ENCODE measurements around the gene CELF4. TPM values are rescaled to one million over a fixed set of nuclear protein-coding genes. Genes with fewer than 3 reads are reported as not detected.

Gene CELF4
- total and polyA plus RNA-seq, 10 donors, result 0.46 to 3.5 (median 0.78) TPM

DNA sequence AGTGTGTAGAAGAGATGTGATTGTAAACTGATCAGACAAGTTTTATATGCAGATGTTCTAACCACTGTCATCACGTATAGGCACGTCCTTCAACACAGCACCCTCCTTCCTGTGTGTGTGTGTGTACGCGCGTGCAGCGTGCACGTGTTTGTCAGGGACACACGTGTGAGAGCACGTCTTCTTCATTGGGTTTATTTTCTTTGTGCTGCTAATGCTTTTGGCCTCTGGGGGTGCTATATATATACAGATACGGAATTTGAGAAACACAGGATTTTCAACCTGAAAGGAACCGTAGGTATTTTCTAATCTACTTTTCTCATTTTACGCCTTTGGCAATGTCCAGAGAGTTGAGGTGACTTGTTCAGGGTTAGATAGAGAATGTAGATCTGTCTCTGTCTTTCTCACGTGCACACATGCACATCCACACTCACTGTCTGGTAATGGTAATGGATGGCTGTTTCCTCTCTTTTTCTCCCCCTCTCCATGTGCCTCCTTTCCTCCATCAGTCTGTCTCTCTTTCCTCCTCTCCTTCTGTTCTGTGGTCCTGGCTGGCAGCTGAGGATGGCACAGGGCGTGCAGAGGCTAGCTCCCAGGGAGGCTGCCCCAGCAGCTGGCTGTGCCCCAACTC, 13.4 kb upstream of the CELF4 start:
- no peak for DNase-seq
- Histone ChIP-seq H3K9me3 (no peaks in the 10 kb centered on the region), H3K4me1 (peaks cover 0 to 48% (median 22%) of the 10 kb centered on the region in 6 donors), H3K4me3 (no peak overlapping the region), H3K36me3 (no peaks in the 10 kb centered on the region), H3K27me3 (replicated peaks in 1 of 7) (peaks cover 0 to 21% (median 0%) of the 10 kb centered on the region in 7 donors), H3K27ac (no peak overlapping the region)
- no peak for TF ChIP-seq POLR2A (IDR thresholded peaks at IDR 0.05)
- TF ChIP-seq, protein P1, sequence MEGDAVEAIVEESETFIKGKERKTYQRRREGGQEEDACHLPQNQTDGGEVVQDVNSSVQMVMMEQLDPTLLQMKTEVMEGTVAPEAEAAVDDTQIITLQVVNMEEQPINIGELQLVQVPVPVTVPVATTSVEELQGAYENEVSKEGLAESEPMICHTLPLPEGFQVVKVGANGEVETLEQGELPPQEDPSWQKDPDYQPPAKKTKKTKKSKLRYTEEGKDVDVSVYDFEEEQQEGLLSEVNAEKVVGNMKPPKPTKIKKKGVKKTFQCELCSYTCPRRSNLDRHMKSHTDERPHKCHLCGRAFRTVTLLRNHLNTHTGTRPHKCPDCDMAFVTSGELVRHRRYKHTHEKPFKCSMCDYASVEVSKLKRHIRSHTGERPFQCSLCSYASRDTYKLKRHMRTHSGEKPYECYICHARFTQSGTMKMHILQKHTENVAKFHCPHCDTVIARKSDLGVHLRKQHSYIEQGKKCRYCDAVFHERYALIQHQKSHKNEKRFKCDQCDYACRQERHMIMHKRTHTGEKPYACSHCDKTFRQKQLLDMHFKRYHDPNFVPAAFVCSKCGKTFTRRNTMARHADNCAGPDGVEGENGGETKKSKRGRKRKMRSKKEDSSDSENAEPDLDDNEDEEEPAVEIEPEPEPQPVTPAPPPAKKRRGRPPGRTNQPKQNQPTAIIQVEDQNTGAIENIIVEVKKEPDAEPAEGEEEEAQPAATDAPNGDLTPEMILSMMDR (IDR thresholded peaks at IDR 0.05 in 8 of 11, conservative IDR thresholded peaks at IDR 0.05 in 3 of 11), result peak in 9 of 11 experiments; percentile 6 to 52 (median 47)
- intact Hi-C loops (cut with DNase I; ENCODE audit: low total_unique reads), result no loop called here
- 15 to 18% (median 17%) methylated on average over 14 of the region's 14 CpGs for WGBS, 5 donors

DNA sequence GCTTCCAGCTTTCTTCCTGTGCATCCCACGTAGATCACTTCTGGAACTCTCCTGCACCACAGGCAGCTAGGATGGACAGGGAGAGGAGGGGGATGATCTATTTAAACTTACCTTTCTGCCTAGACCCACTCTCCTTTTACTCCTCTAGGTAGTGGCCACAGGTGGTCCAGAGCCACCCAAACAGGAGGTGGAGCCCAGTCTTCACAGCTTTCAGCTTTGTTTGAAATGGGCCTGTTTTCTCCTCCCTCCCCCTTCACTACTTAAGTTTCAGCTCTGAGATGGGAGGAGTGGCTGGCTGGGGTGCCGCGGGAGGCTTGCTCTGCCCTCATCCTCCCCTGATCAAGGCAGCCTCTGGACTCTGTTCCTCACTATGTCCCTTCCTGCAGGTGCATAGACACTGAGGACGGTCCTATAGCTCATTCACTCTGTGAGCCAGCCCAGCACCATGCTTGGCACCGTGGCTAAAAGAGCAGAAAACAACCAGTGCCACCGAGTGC, 12.6 kb upstream of the CELF4 start:
- no peaks in the 10 kb centered on the region for H3K9me3 ChIP-seq
- peak overlapping the region in 4 of 8 donors; percentile 54 to 76 (median 60) for H3K27ac ChIP-seq
- 45 to 64% (median 53%) methylated on average over 6 of the region's 6 CpGs for WGBS, 5 donors
- intact Hi-C loops (cut with DNase I; ENCODE audit: low total_unique reads), result no loop called here
- no peak overlapping the region for H3K4me3 ChIP-seq
- peaks cover 0 to 21% (median 0%) of the 10 kb centered on the region in 7 donors for H3K27me3 ChIP-seq (replicated peaks in 1 of 7)
- TF ChIP-seq POLR2AphosphoS5 (IDR thresholded peaks at IDR 0.05) (no peak), POLR2A (IDR thresholded peaks at IDR 0.05) (no peak)
- TF ChIP-seq, protein P1 (IDR thresholded peaks at IDR 0.05 in 8 of 11, conservative IDR thresholded peaks at IDR 0.05 in 3 of 11), result no peak
- H3K36me3 ChIP-seq, result no peaks in the 10 kb centered on the region
- H3K4me1 ChIP-seq, result peaks cover 0 to 48% (median 22%) of the 10 kb centered on the region in 6 donors
- no peak for DNase-seq

- Histone ChIP-seq H3K4me1 (peaks cover 0 to 48% (median 22%) of the 10 kb centered on the region in 6 donors), H3K9me3 (no peaks in the 10 kb centered on the region), H3K27ac (peak overlapping the region in 6 of 8 donors; percentile 44 to 76 (median 56)), H3K4me3 (no peak overlapping the region), H3K27me3 (replicated peaks in 1 of 7) (peaks cover 0 to 28% (median 0%) of the 10 kb centered on the region in 7 donors), H3K36me3 (no peaks in the 10 kb centered on the region)
- DNase-seq, result no peak
- TF ChIP-seq POLR2A (IDR thresholded peaks at IDR 0.05) (no peak), POLR2AphosphoS5 (IDR thresholded peaks at IDR 0.05) (peak in 1 of 3 donors; percentile 24)
- TF ChIP-seq, protein P1 (IDR thresholded peaks at IDR 0.05 in 8 of 11, conservative IDR thresholded peaks at IDR 0.05 in 3 of 11), result peak in 1 of 11 experiments; percentile 8
- 63 to 87% (median 73%) methylated on average over 3 to 7 of the region's 7 CpGs for WGBS, 5 donors
- intact Hi-C loops (cut with DNase I; ENCODE audit: low total_unique reads), result no loop called here
Observed at GRCh38 chr18:37577051-37577611, 11.5 kb upstream of the CELF4 start.

DNA sequence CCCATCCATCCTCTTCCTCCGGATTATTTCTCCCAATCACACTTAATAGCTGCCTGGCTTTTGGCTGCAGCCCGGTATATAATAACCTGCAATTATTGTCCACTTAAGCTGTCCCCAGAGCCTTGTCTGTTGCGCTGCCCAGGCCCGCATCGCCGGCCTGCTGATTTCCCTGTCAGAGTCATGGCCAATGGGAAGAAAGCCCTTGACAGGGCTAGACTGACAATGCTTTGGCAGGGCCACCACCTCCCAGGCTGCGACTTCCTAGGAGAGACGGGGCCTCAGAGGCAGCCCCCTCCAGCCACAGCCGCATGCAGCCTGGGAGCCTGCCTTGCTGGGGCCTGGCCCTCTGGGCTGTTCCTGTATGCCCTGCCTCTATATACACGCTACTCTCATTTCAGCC, 10.0 kb upstream of the CELF4 start:
- WGBS, 5 donors, result 67 to 82% (median 79%) methylated on average over 10 of the region's 10 CpGs
- Histone ChIP-seq H3K36me3 (no peaks in the 10 kb centered on the region), H3K4me1 (peaks cover 0 to 48% (median 22%) of the 10 kb centered on the region in 6 donors), H3K4me3 (no peak overlapping the region), H3K9me3 (no peaks in the 10 kb centered on the region), H3K27me3 (replicated peaks in 1 of 7) (peaks cover 0 to 39% (median 0%) of the 10 kb centered on the region in 7 donors), H3K27ac (no peak overlapping the region)
- TF ChIP-seq, protein P1 (IDR thresholded peaks at IDR 0.05 in 8 of 11, conservative IDR thresholded peaks at IDR 0.05 in 3 of 11), result no peak
- TF ChIP-seq POLR2AphosphoS5 (IDR thresholded peaks at IDR 0.05) (no peak), POLR2A (IDR thresholded peaks at IDR 0.05) (no peak)
- DNase-seq, result no peak
- intact Hi-C loops (cut with DNase I; ENCODE audit: low total_unique reads), result no loop called here

Measured in spleen (tissue), 11 donors.